Ishikawa (cell line): Measurements from ENCODE around the gene TMEM126A.

ENCODE experiments used
- CEBPB ChIP-seq: IDR thresholded peaks from 2 replicates; pipeline ENCODE4 v1.6.1; 2012
- CREB1 ChIP-seq: IDR thresholded peaks from 2 replicates; pipeline ENCODE4 v1.6.1; 2012; ENCODE audit warnings: low read depth
- EGR1 ChIP-seq: IDR thresholded peaks from 2 replicates; pipeline ENCODE4 v1.6.1; 2012
- EP300 ChIP-seq: IDR thresholded peaks from 2 replicates; pipeline ENCODE4 v1.6.1; 2012; ENCODE audit warnings: borderline replicate concordance
- FOXM1 ChIP-seq: IDR thresholded peaks from 2 replicates; pipeline ENCODE4 v1.6.1; 2012; ENCODE audit warnings: low read depth, borderline replicate concordance
- MAX ChIP-seq: IDR thresholded peaks from 2 replicates; pipeline ENCODE4 v1.6.1; 2012
- NFIC ChIP-seq: IDR thresholded peaks from 2 replicates; pipeline ENCODE4 v1.6.1; 2012
- RAD21 ChIP-seq: IDR thresholded peaks from 2 replicates; pipeline ENCODE4 v1.6.1; 2012; ENCODE audit warnings: low read depth
- REST ChIP-seq: IDR thresholded peaks from 2 replicates; pipeline ENCODE4 v1.6.1; 2012; ENCODE audit warnings: low read depth, mild to moderate bottlenecking
- TAF1 ChIP-seq: IDR thresholded peaks from 2 replicates; pipeline ENCODE4 v1.6.1; 2012; ENCODE audit warnings: low read depth, mild to moderate bottlenecking
- TCF12 ChIP-seq: IDR thresholded peaks from 2 replicates; pipeline ENCODE4 v1.6.1; 2012; ENCODE audit warnings: low read depth
- TEAD4 ChIP-seq: IDR thresholded peaks from 2 replicates; pipeline ENCODE4 v1.6.1; 2012
- USF1 ChIP-seq: IDR thresholded peaks from 2 replicates; pipeline ENCODE4 v1.6.1; 2012
- YY1 ChIP-seq: IDR thresholded peaks from 2 replicates; pipeline ENCODE4 v1.6.1; 2012; ENCODE audit warnings: low read depth
- ZBTB7A ChIP-seq: IDR thresholded peaks from 2 replicates; pipeline ENCODE4 v1.6.1; 2012; ENCODE audit warnings: low read depth

Gene TMEM126A

GRCh38 chr11:85620256-85620655 is 27.5 kb upstream of the TMEM126A start:
- TF ChIP-seq FOXM1 (no peak), TCF12 (no peak), USF1 (no peak), YY1 (no peak), RAD21 (no peak), TEAD4 (no peak), CEBPB (no peak), REST (no peak), MAX (no peak), TAF1 (no peak), CREB1 (no peak), NFIC (no peak), ZBTB7A (no peak), EP300 (no peak)

- TF ChIP-seq REST (no peak), FOXM1 (no peak), TAF1 (no peak), EGR1 (no peak), USF1 (no peak), CEBPB (no peak), CREB1 (no peak), TCF12 (no peak)
Observed at GRCh38 chr11:85626496-85626895, 21.3 kb upstream of the TMEM126A start.

GRCh38 chr11:85627332-85627997 is 20.3 kb upstream of the TMEM126A start, which contains the start of gene DLG2:
Gene DLG2, minus strand, starts transcription at chr11:85627344.
- TF ChIP-seq CEBPB (no peak), NFIC (peak; percentile 54; the same call in 1 of the 2 replicates)

- TF ChIP-seq YY1 (peak; percentile 93), TEAD4 (no peak; the same call in 1 of the 2 replicates), MAX (peak; percentile 35), FOXM1 (peak; percentile 43; the same call in 1 of the 2 replicates), REST (no peak), USF1 (peak; percentile 97), CEBPB (no peak), TCF12 (peak; percentile 36), NFIC (peak; percentile 57), CREB1 (peak; percentile 22; the same call in 1 of the 2 replicates), EGR1 (peak; percentile 37; the same call in 1 of the 2 replicates), RAD21 (no peak), TAF1 (peak; percentile 71; the same call in 1 of the 2 replicates), EP300 (no peak)
Observed at GRCh38 chr11:85627998-85628770, 19.6 kb upstream of the TMEM126A start, which contains the start of gene TMEM126B. Gene TMEM126B, plus strand, starts transcription at chr11:85628593. Its CDS starts 15 bp downstream, at chr11:85628608.
